ENCODE data around the gene KIF3A.

KIF3A gene

GRCh38 chr5:132658381-132659302 is 78.7 kb downstream of the KIF3A start:
- Histone ChIP-seq H4K20me1 (ENCODE audit: insufficient read depth, low read length, poor library complexity, severe bottlenecking) (no peaks in the 10 kb centered on the region), H3K9me3 (ENCODE audit: insufficient read depth, low read depth, low read length) (no peaks in the 10 kb centered on the region), H3K4me1 (ENCODE audit: insufficient read depth, low read length, poor library complexity, severe bottlenecking) (peaks cover 8% of the 10 kb centered on the region), H3K79me2 (ENCODE audit: insufficient read depth, low read length) (no peaks in the 10 kb centered on the region), H3K4me2 (ENCODE audit: low read depth, low read length, poor library complexity, severe bottlenecking) (no peak overlapping the region), H3K36me3 (ENCODE audit: insufficient read depth, low read length) (no peaks in the 10 kb centered on the region), H3K9me2 (replicated peaks; ENCODE audit: low read depth, low read length) (no peaks in the 10 kb centered on the region), H3K9ac (ENCODE audit: low read depth, low read length, poor library complexity, severe bottlenecking) (no peak overlapping the region), H3K4me3 (ENCODE audit: low read length, poor library complexity, severe bottlenecking) (no peak overlapping the region), H3K27me3 (ENCODE audit: insufficient read depth, low read length, poor library complexity, severe bottlenecking) (no peaks in the 10 kb centered on the region), H3F3A (ENCODE audit: low read depth) (no peaks in the 10 kb centered on the region), H2AFZ (ENCODE audit: low read length) (no peak overlapping the region)
- no peak for TF ChIP-seq EZH2phosphoT487 (IDR thresholded peaks at IDR 0.05; ENCODE audit: borderline replicate concordance)
- TF ChIP-seq, protein P1, sequence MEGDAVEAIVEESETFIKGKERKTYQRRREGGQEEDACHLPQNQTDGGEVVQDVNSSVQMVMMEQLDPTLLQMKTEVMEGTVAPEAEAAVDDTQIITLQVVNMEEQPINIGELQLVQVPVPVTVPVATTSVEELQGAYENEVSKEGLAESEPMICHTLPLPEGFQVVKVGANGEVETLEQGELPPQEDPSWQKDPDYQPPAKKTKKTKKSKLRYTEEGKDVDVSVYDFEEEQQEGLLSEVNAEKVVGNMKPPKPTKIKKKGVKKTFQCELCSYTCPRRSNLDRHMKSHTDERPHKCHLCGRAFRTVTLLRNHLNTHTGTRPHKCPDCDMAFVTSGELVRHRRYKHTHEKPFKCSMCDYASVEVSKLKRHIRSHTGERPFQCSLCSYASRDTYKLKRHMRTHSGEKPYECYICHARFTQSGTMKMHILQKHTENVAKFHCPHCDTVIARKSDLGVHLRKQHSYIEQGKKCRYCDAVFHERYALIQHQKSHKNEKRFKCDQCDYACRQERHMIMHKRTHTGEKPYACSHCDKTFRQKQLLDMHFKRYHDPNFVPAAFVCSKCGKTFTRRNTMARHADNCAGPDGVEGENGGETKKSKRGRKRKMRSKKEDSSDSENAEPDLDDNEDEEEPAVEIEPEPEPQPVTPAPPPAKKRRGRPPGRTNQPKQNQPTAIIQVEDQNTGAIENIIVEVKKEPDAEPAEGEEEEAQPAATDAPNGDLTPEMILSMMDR (conservative IDR thresholded peaks at IDR 0.05; ENCODE audit: low read length), result no peak

- no peaks in the 10 kb centered on the region for H3K27me3 ChIP-seq (ENCODE audit: insufficient read depth, low read length, poor library complexity, severe bottlenecking)
These were observed 79.5 kb downstream of the KIF3A start, which contains the start of gene IL13 for GRCh38 chr5:132657676-132658380. Gene IL13 (plus strand): TSS chr5:132658173. CDS start chr5:132658187, 14 bp downstream.

DNA sequence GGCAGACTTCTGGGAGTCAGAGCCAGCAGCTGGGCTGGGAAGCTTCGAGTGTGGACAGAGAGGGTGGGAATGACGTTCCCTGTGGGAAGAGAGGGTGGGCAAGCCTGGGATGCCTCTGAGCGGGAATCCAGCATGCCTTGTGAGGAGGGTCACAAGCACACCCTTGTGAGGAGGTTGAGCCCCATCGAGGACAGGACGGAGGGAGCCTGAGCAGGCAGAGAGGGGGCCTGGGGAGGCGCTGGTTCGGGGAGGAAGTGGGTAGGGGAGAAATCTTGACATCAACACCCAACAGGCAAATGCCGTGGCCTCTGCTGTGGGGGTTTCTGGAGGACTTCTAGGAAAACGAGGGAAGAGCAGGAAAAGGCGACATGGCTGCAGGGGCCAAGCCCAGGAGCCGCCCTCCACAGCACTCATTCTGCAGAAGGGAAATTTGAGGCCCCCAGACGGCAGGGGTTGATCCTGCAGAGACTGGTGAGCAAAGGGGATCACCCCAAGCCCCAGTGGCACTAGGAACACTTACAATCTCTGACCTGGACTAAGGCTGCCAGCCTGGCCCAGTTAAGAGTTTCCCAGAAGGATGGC is 80.5 kb downstream of the KIF3A start:
- Histone ChIP-seq H3K9me2 (replicated peaks; ENCODE audit: low read depth, low read length) (no peaks in the 10 kb centered on the region), H3K4me1 (ENCODE audit: insufficient read depth, low read length, poor library complexity, severe bottlenecking) (no peaks in the 10 kb centered on the region), H3K27me3 (ENCODE audit: insufficient read depth, low read length, poor library complexity, severe bottlenecking) (no peaks in the 10 kb centered on the region), H3F3A (ENCODE audit: low read depth) (no peaks in the 10 kb centered on the region), H3K4me3 (ENCODE audit: low read length, poor library complexity, severe bottlenecking) (no peak overlapping the region), H3K9ac (ENCODE audit: low read depth, low read length, poor library complexity, severe bottlenecking) (no peak overlapping the region), H3K4me2 (ENCODE audit: low read depth, low read length, poor library complexity, severe bottlenecking) (no peak overlapping the region), H4K20me1 (ENCODE audit: insufficient read depth, low read length, poor library complexity, severe bottlenecking) (no peaks in the 10 kb centered on the region), H2AFZ (ENCODE audit: low read length) (no peak overlapping the region), H3K79me2 (ENCODE audit: insufficient read depth, low read length) (no peaks in the 10 kb centered on the region), H3K36me3 (ENCODE audit: insufficient read depth, low read length) (no peaks in the 10 kb centered on the region), H3K9me3 (ENCODE audit: insufficient read depth, low read depth, low read length) (no peaks in the 10 kb centered on the region)
- TF ChIP-seq, protein P1 (conservative IDR thresholded peaks at IDR 0.05; ENCODE audit: low read length), result no peak
- no peak for TF ChIP-seq EZH2phosphoT487 (IDR thresholded peaks at IDR 0.05; ENCODE audit: borderline replicate concordance)

More at GRCh38 chr5:132657676-132658380, 79.5 kb downstream of the KIF3A start, which contains the start of gene IL13:
- H3K9me2 ChIP-seq (replicated peaks; ENCODE audit: low read depth, low read length), result no peaks in the 10 kb centered on the region
- TF ChIP-seq EZH2phosphoT487 (IDR thresholded peaks at IDR 0.05; ENCODE audit: borderline replicate concordance), result no peak
- TF ChIP-seq, protein P1 (conservative IDR thresholded peaks at IDR 0.05; ENCODE audit: low read length), result no peak
- H3K79me2 ChIP-seq (ENCODE audit: insufficient read depth, low read length), result no peaks in the 10 kb centered on the region
- H3K9ac ChIP-seq (ENCODE audit: low read depth, low read length, poor library complexity, severe bottlenecking), result no peak within 1 kb of the TSS
- H3K36me3 ChIP-seq (ENCODE audit: insufficient read depth, low read length), result no peaks in the 10 kb centered on the region
- no peak within 1 kb of the TSS for H3K4me2 ChIP-seq (ENCODE audit: low read depth, low read length, poor library complexity, severe bottlenecking)
- H3K4me3 ChIP-seq (ENCODE audit: low read length, poor library complexity, severe bottlenecking), result no peak within 1 kb of the TSS
- no peaks in the 10 kb centered on the region for H3F3A ChIP-seq (ENCODE audit: low read depth)
- H2AFZ ChIP-seq (ENCODE audit: low read length), result no peak within 1 kb of the TSS
- peaks cover under 1% of the 10 kb centered on the region for H3K4me1 ChIP-seq (ENCODE audit: insufficient read depth, low read length, poor library complexity, severe bottlenecking)
- H3K9me3 ChIP-seq (ENCODE audit: insufficient read depth, low read depth, low read length), result no peaks in the 10 kb centered on the region
- H4K20me1 ChIP-seq (ENCODE audit: insufficient read depth, low read length, poor library complexity, severe bottlenecking), result no peaks in the 10 kb centered on the region
